Right lobe of liver (tissue), 4 donors: ENCODE measurements around the gene KCNMA1.
A peak's percentile ranks its signal among the peaks of the same experiment; 100 is the strongest.

Experiments used
- CTCF ChIP-seq, 4 donors: fragments of 200-600 bp in 3 of 4; fragments of 450-650 bp in 1 of 4; IDR thresholded peaks; one replicate each; pipeline versions ENCODE4 v1.5.1 to v1.8.0; 2016 to 2022; ENCODE audit warnings: antibody characterized with exemption in 4 of 4, mild to moderate bottlenecking in 2 of 4
- POLR2A ChIP-seq: fragments of 450-650 bp; IDR thresholded peaks from one replicate; pipeline ENCODE4 v1.6.1; 2017; ENCODE audit warnings: antibody characterized with exemption, mild to moderate bottlenecking
- donor health status: DM: no; HTN: no; CAD: no.
- donor health status: DM: no; HTN: no; CAD: no.
- donor health status: DM: no; HTN: yes; CAD: no.

DNA sequence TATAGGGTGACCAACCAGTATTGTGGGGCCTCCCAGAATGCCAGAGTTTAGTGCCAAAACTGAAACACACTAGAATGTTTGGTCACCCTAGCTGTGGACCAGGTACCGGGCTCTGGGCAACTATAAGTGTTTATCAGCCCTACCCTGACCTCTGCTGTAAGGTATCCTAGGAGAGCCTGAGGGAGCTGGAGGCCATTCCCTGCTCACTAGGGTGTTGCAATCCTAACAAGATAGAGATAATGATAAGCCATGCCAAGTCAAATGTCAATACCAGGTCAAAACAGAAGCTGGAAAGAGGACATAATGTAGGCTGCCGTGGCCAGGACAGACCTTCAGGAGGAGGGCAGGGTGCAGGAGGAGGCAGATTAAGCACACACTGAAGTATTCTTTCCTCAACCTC is 151.8 kb downstream of the KCNMA1 start:
- TF ChIP-seq CTCF (IDR thresholded peaks at IDR 0.05) (peak in 3 of 4 donors; percentile 9 to 30 (median 11)), POLR2A (no peak)
